ENCODE data around the gene ZC3H12C. TPM values are rescaled to one million over a fixed set of nuclear protein-coding genes. Genes with fewer than 3 reads are reported as not detected.

The ZC3H12C gene
- total and polyA plus RNA-seq, 2 of the 4 experiments (the other 2 are of a cell fraction) = 4.2 to 15.8 TPM

DNA sequence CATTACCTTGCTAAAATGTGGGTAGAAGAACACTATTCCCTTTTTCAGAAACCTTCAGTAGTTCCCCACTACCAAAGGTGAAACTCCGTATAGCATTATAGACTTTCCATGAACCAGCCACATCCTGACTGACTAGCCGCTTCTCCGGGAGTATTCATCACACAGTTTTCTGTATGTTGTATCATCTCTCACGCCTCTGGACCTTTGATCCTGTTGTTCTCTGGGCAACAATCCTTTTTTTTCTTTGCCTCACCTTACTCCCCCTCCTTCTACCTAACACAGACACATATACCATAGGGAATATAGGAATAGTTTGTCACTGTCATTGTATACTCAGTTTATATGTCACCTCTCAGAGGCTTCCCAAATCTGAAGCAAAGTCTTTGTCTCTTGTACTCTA is 20.8 kb downstream of the ZC3H12C start:
- H3K56ac ChIP-seq (ENCODE audit: extremely low read depth, insufficient read depth, low read length) = no peak overlapping the region
- no peaks in the 10 kb centered on the region for H3K9me3 ChIP-seq (ENCODE audit: control insufficient read depth, insufficient read depth, low read length)
- H2AFZ ChIP-seq (replicated peaks; ENCODE audit: low read length, poor library complexity) = no peak overlapping the region
- H2AK9ac ChIP-seq (replicated peaks; ENCODE audit: low read depth, low read length, poor library complexity) = no peak overlapping the region
- no peak overlapping the region for H3K9ac ChIP-seq (ENCODE audit: low read depth, low read length)
- no peak overlapping the region for H3K4ac ChIP-seq (ENCODE audit: low read depth, low read length)
- H3K36me3 ChIP-seq (ENCODE audit: control insufficient read depth, insufficient read depth, low read length) = peaks cover 6% of the 10 kb centered on the region
- in situ Hi-C loops (cut with MboI; ENCODE audit: low sequenced_read_pairs) (no loop called here), dilution Hi-C loops (cut with HindIII; ENCODE audit: low sequenced_read_pairs, unreplicated experiment) (no loop called here), intact Hi-C loops (cut with micrococcal nuclease) (no loop called here)
- no peak overlapping the region for H3K4me2 ChIP-seq (ENCODE audit: low read depth, low read length)
- no peak overlapping the region for H3K14ac ChIP-seq (replicated peaks; ENCODE audit: low read depth, low read length)
- 0 out of 4 replicates have a peak overlapping the region, but pooled peaks of 1 of the 2 experiments have one; percentile 5 for H4K8ac ChIP-seq (ENCODE audit: low read depth in 2 of 2, low read length in 2 of 2)
- no peak overlapping the region for H2BK15ac ChIP-seq (ENCODE audit: low read depth, low read length)
- H2BK5ac ChIP-seq (ENCODE audit: low read depth, low read length, poor library complexity, severe bottlenecking) = no peak overlapping the region
- no CpG with 5 or more reads among the region's 4 CpGs for WGBS, 2 experiments (ENCODE audit: extremely low coverage in 2 of 2, insufficient read length in 1 of 2)
- no peak for DNase-seq
- POLR2A ChIA-PET (ENCODE audit: unreplicated experiment) = no interaction called here
- H3K4me3 ChIP-seq (ENCODE audit: insufficient read depth, low read depth, low read length) = no peak overlapping the region
- H2BK20ac ChIP-seq (ENCODE audit: low read depth, low read length) = no peak overlapping the region
- no TSS peak for BruUV-seq (replicated peaks)
- no peak overlapping the region for H4K91ac ChIP-seq (ENCODE audit: insufficient read depth, low read depth, low read length)
- no peak for TF ChIP-seq CHD1 (IDR thresholded peaks at IDR 0.05; ENCODE audit: low read depth, low read length)
- TF ChIP-seq POLR2A (IDR thresholded peaks at IDR 0.05; ENCODE audit: low read depth, low read length) = no peak
- no peak for TF ChIP-seq NFE2L2 (IDR thresholded peaks at IDR 0.05; ENCODE audit: low read depth, low read length)
- TF ChIP-seq, protein P1, sequence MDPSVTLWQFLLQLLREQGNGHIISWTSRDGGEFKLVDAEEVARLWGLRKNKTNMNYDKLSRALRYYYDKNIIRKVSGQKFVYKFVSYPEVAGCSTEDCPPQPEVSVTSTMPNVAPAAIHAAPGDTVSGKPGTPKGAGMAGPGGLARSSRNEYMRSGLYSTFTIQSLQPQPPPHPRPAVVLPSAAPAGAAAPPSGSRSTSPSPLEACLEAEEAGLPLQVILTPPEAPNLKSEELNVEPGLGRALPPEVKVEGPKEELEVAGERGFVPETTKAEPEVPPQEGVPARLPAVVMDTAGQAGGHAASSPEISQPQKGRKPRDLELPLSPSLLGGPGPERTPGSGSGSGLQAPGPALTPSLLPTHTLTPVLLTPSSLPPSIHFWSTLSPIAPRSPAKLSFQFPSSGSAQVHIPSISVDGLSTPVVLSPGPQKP (IDR thresholded peaks at IDR 0.05; ENCODE audit: borderline replicate concordance, low read depth, low read length) = no peak
- no peak for TF ChIP-seq SMC3 (IDR thresholded peaks at IDR 0.05; ENCODE audit: low read depth, low read length)
- no peak for TF ChIP-seq MXI1 (IDR thresholded peaks at IDR 0.05; ENCODE audit: borderline replicate concordance, low read depth, low read length)
- TF ChIP-seq RFX5 (IDR thresholded peaks at IDR 0.05; ENCODE audit: low read depth, low read length) = no peak
- TF ChIP-seq RAD21 (IDR thresholded peaks at IDR 0.05; ENCODE audit: low read length) = no peak
- H3K23ac ChIP-seq (ENCODE audit: low read depth, low read length) = no peak overlapping the region
- no peak overlapping the region for H2BK120ac ChIP-seq (ENCODE audit: low read depth, low read length)
- no peaks in the 10 kb centered on the region for H3K27me3 ChIP-seq (ENCODE audit: control insufficient read depth, insufficient read depth, low read length)
- peaks cover 14 to 46% of the 10 kb centered on the region in 2 experiments for H3K79me1 ChIP-seq (ENCODE audit: low read depth in 1 of 2, low read length in 2 of 2)
- H4K20me1 ChIP-seq (ENCODE audit: insufficient read depth, low read length) = peaks cover 7% of the 10 kb centered on the region
- H3K27ac ChIP-seq (ENCODE audit: insufficient read depth, low read length) = no peak overlapping the region
- H3K18ac ChIP-seq (ENCODE audit: low read depth, low read length) = no peak overlapping the region
- H3K9me1 ChIP-seq (ENCODE audit: insufficient read depth, low read length) = peaks cover 13% of the 10 kb centered on the region
- no peaks in the 10 kb centered on the region for H3K4me1 ChIP-seq (ENCODE audit: control insufficient read depth, insufficient read depth, low read length)
- CTCF ChIA-PET = no interaction called here
- H2AK5ac ChIP-seq (ENCODE audit: low read depth, low read length) = no peak overlapping the region
- ATAC-seq (ENCODE audit: low read depth) = no peak
- no peak overlapping the region for H4K5ac ChIP-seq (ENCODE audit: low read depth, low read length)

All from IMR-90 (cell line).